ENCODE results near the gene ITIH3. TPM values are rescaled to one million over a fixed set of nuclear protein-coding genes. Genes with fewer than 3 reads are reported as not detected.
A peak's percentile ranks its signal among the peaks of the same experiment; 100 is the strongest.

Gene ITIH3
- total and polyA plus RNA-seq, 7 donors: 0.18 to 0.77 (median 0.29) TPM; not detected in 2

DNA sequence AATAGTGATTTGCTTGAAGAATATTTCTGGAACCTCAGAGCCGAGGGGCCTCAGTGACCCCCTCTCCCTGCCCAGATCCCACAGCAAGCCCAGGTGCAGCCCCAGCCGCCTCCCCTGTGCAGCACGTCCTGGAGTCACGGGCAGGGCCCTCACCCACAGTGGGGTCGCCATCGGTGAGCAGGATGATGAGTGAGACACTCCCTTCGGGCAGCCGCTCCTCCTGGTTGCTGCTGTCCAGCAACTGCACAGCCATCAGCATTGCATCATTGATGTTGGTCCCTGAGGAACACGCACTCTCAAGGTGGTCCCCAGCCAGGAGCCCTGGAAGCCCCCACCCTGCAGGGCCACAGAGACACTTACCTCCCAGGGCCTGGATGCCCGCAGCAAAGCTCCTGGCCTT lies 29.4 kb downstream of the ITIH3 start:
- Histone ChIP-seq H3K27me3 (ENCODE audit: insufficient read depth in 3 of 3, low read length in 2 of 3) (no peaks in the 10 kb centered on the region), H3K4me1 (no peaks in the 10 kb centered on the region), H3K4me3 (no peak overlapping the region), H3K36me3 (ENCODE audit: insufficient read depth in 1 of 2, low read depth in 1 of 2) (peaks cover 0 to 98% of the 10 kb centered on the region in 2 donors), H3K27ac (no peak overlapping the region), H3K9me3 (no peaks in the 10 kb centered on the region)
- 83 to 95% (median 87%) methylated on average over 9 to 10 of the region's 10 CpGs for WGBS, 3 donors
- ATAC-seq (no peak), DNase-seq (no peak)
- intact Hi-C loops (cut with DNase I): no loop called here
- TF ChIP-seq, protein P1, sequence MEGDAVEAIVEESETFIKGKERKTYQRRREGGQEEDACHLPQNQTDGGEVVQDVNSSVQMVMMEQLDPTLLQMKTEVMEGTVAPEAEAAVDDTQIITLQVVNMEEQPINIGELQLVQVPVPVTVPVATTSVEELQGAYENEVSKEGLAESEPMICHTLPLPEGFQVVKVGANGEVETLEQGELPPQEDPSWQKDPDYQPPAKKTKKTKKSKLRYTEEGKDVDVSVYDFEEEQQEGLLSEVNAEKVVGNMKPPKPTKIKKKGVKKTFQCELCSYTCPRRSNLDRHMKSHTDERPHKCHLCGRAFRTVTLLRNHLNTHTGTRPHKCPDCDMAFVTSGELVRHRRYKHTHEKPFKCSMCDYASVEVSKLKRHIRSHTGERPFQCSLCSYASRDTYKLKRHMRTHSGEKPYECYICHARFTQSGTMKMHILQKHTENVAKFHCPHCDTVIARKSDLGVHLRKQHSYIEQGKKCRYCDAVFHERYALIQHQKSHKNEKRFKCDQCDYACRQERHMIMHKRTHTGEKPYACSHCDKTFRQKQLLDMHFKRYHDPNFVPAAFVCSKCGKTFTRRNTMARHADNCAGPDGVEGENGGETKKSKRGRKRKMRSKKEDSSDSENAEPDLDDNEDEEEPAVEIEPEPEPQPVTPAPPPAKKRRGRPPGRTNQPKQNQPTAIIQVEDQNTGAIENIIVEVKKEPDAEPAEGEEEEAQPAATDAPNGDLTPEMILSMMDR (IDR thresholded peaks at IDR 0.05): no peak

DNA sequence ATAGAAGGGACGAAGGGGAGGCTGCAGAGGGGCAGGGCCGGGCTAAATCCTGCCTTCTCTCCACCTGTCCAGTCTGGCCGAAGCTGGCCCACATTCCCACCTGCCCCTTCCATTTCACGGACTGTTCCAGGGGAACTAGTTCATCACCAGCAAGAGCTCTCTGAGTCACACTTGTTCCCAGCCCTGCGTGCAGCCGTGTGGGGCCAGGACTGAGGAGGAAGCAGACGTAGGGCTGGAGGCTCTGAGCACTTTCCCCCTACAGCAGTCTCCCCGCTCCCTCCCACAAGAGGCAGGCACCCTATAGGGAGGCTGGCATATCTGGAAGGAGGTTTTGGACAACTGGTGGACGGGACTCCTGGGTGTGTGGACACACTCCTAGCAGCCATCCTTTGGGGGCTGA lies 32.8 kb downstream of the ITIH3 start:
- intact Hi-C loops (cut with DNase I): loop anchor here in 1 of 2 donors (5.0 kb wide), 1 partner anchor 50 kb away; the partner anchor contains the start of gene ITIH1
- Histone ChIP-seq H3K36me3 (ENCODE audit: insufficient read depth in 1 of 2, low read depth in 1 of 2) (peaks cover 0 to 79% of the 10 kb centered on the region in 2 donors), H3K27me3 (ENCODE audit: insufficient read depth in 3 of 3, low read length in 2 of 3) (no peaks in the 10 kb centered on the region), H3K4me1 (peaks cover 26% of the 10 kb centered on the region), H3K4me3 (no peak overlapping the region), H3K9me3 (no peaks in the 10 kb centered on the region), H3K27ac (peak overlapping the region; percentile 46)
- TF ChIP-seq, protein P1 (IDR thresholded peaks at IDR 0.05): no peak
- WGBS, 3 donors: 52 to 72% (median 55%) methylated on average over 9 of the region's 9 CpGs
- peak in 1 of 4 donors; percentile 15 for ATAC-seq
- no peak for DNase-seq

DNA sequence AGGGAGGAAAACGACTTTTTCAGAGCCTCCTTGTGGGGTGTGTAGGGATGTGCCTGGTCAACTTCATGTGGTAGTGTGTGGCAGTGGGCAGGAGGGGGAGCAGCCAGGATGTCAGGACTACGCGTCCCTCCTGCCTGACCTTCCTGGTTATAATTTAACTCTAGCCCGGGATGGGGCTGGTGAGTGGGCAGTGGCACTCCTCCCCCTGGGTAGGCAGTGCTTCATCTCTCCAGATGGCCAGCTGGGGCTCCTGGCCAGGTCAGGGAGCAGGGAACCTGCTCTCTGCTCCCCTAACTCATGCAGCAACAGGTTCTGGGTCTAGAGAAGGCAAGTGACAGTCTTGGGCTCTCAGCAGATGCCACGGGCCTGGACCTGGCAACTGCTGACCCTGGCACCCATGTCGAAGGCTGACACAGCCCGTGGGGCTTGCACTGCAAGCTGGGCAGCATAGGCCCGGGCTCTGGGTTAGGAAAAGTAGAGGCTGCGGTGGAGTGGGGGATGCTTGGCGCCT lies 33.3 kb downstream of the ITIH3 start:
- DNase-seq: no peak
- Histone ChIP-seq H3K9me3 (no peaks in the 10 kb centered on the region), H3K36me3 (ENCODE audit: insufficient read depth in 1 of 2, low read depth in 1 of 2) (peaks cover 0 to 78% of the 10 kb centered on the region in 2 donors), H3K4me3 (no peak overlapping the region), H3K4me1 (peaks cover 30% of the 10 kb centered on the region), H3K27me3 (ENCODE audit: insufficient read depth in 3 of 3, low read length in 2 of 3) (no peaks in the 10 kb centered on the region), H3K27ac (peak overlapping the region; percentile 46)
- intact Hi-C loops (cut with DNase I): loop anchor here in 1 of 2 donors (5.0 kb wide), 1 partner anchor 51 kb away; the partner anchor contains the start of gene ITIH1
- 39 to 67% (median 47%) methylated on average over 10 of the region's 10 CpGs for WGBS, 3 donors
- TF ChIP-seq, protein P1 (IDR thresholded peaks at IDR 0.05): no peak
- ATAC-seq: no peak

DNA sequence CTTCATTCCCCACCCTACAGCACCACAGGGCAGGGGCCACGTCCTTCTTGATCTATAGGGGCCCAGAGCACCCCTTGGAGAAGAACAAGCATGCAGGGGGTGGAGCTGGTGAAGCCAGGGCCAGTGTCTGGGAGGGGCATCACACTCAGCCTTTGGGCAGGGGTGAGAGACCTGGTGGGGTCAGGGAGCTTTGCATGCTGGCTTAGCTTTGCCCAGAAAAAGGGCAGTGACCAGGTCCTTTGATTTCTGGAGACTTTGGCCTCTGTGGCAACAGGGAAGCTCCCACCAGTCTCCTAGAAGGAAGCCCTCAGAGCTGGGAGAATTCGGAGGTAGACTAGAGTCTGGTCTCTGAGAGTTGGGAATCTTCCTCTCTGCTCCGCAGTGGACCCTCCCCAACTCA lies 34.9 kb downstream of the ITIH3 start:
- Histone ChIP-seq H3K27ac (peak overlapping the region; percentile 97), H3K4me3 (no peak overlapping the region), H3K9me3 (no peaks in the 10 kb centered on the region), H3K27me3 (ENCODE audit: insufficient read depth in 3 of 3, low read length in 2 of 3) (no peaks in the 10 kb centered on the region), H3K4me1 (peaks cover 42% of the 10 kb centered on the region), H3K36me3 (ENCODE audit: insufficient read depth in 1 of 2, low read depth in 1 of 2) (peaks cover 0 to 66% of the 10 kb centered on the region in 2 donors)
- DNase-seq (no peak), ATAC-seq (no peak)
- TF ChIP-seq, protein P1 (IDR thresholded peaks at IDR 0.05): no peak
- intact Hi-C loops (cut with DNase I): loop anchor here in 1 of 2 donors (5.0 kb wide), 1 partner anchor 52 kb away; the partner anchor contains the start of gene ITIH1
- 92 to 94% (median 93%) methylated on average over 3 of the region's 3 CpGs for WGBS, 3 donors

All from psoas muscle (tissue), 8 donors.